LNCaP clone FGC (cell line): ENCODE measurements around the gene TESMIN.

Source experiments
- DNase-seq: peaks from one replicate; pipeline ENCODE4 v3.0.0-alpha.2; 2011; ENCODE audit warnings: low read depth
- H3K4me3 ChIP-seq: 2 replicates; pipeline ENCODE4 v1.5.1; 2011; ENCODE audit warnings: mild to moderate bottlenecking, low read depth, low read length, control low read depth
- TF ChIP-seq, protein P1 (sequence below): IDR thresholded peaks from 2 replicates; pipeline ENCODE4 v1.5.1; 2012; ENCODE audit warnings: mild to moderate bottlenecking; ENCODE audit not compliant: control insufficient read depth, insufficient read depth; ENCODE audit errors: extremely low read depth

TESMIN gene

DNA sequence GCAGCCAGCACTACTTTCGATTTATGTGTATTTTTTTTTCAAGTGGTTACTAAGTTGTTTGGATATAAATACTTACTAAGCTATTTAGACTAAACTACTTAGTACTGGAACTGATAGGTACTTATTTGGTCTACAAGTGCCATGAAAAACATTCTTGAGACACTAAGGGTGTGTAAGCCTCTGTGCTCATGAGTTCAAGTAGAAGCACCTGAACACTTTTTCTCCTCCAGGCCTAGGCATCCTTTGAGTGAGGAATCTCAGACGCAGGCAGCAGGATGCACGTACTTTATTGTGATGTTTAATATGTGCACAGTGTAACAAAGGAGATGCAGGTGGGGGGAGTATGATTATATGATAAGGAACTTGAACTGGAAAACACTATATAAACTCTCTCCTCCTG, 7.8 kb downstream of the TESMIN start:
- TF ChIP-seq, protein P1, sequence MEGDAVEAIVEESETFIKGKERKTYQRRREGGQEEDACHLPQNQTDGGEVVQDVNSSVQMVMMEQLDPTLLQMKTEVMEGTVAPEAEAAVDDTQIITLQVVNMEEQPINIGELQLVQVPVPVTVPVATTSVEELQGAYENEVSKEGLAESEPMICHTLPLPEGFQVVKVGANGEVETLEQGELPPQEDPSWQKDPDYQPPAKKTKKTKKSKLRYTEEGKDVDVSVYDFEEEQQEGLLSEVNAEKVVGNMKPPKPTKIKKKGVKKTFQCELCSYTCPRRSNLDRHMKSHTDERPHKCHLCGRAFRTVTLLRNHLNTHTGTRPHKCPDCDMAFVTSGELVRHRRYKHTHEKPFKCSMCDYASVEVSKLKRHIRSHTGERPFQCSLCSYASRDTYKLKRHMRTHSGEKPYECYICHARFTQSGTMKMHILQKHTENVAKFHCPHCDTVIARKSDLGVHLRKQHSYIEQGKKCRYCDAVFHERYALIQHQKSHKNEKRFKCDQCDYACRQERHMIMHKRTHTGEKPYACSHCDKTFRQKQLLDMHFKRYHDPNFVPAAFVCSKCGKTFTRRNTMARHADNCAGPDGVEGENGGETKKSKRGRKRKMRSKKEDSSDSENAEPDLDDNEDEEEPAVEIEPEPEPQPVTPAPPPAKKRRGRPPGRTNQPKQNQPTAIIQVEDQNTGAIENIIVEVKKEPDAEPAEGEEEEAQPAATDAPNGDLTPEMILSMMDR = no peak
- no peak overlapping the region for H3K4me3 ChIP-seq
- DNase-seq = no peak

DNA sequence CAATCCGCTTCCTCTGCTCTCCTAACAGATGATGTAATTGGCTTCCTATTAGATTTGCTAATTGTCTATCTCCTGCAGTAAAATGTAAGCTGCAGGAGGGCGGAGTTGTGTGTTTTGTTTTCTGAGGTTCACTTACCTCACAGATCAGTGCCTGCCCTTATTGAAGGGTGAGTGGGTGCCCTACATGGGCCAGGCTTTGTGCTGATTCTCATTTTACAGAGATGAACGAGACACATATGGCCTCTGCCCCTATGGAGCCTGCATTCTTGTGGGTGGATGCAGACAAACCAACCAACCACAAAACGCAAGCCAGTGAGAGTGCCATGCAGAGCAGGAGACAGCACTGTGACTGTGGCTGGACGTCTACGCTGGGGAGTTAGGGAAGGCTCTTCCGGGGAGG, 9.9 kb downstream of the TESMIN start:
- no peak for DNase-seq
- TF ChIP-seq, protein P1 = no peak
- H3K4me3 ChIP-seq = no peak overlapping the region

DNA sequence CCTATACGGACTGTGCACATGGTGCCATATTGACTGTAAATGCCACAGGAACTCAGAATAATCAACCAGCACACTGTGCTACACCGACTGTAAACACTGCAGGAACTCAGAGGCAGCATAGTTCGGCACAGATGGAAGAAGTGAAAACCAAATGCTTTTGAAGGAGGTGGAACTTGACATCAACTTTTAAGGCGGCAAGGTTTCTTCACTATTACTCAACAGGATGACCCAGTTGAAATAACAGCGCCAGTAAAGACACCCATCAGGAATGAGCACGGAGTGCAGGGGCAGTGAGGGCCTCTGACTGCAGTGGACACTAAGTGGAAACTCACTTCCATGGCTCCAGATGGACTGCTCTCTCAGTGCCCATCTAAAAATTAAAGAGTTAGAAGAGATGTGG, 15.7 kb downstream of the TESMIN start:
- no peak overlapping the region for H3K4me3 ChIP-seq
- TF ChIP-seq, protein P1 = no peak
- DNase-seq = no peak

DNA sequence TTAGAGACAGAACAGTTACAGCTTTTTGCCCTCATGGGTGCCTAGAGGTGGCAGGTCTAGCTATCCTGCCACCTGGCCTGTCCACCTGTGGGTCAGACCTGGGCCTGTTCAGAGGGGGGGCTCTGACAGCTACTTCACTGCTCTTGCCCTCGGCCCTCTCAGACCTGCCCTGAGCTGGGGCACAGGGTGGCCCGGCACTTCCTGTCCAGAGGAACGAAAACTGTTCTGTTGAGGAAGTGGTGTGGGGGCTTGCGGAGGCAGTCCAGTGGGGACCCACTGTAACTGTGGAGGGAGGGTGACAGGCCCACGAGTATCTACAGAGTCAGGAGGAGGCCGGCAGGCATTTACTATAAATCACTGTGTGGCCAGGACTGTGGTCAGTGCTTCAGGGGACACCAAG, 16.2 kb downstream of the TESMIN start:
- no peak for DNase-seq

DNA sequence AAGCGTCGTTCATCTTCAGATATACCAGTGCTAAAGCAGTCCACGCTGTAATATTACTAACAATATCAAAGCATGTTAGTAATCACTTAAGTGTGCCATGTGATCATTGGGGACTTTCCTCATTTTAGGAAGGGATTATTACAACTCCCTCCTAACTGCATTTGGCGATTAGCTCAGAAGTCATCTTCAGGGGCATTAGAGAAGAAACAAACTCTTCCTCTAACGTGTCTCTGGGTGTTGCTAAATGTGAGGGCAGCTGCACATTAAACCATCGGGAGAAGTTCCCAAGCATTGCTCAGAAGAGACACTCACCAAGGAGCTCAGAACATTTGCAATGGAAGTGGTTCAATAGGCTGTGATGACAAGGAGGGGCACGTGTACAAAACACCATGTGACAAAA, 17.2 kb downstream of the TESMIN start:
- no peak for DNase-seq
- no peak overlapping the region for H3K4me3 ChIP-seq
- TF ChIP-seq, protein P1 = no peak

More for the DNA sequence above, 16.2 kb downstream of the TESMIN start:
- H3K4me3 ChIP-seq = no peak overlapping the region
- TF ChIP-seq, protein P1 = no peak

DNA sequence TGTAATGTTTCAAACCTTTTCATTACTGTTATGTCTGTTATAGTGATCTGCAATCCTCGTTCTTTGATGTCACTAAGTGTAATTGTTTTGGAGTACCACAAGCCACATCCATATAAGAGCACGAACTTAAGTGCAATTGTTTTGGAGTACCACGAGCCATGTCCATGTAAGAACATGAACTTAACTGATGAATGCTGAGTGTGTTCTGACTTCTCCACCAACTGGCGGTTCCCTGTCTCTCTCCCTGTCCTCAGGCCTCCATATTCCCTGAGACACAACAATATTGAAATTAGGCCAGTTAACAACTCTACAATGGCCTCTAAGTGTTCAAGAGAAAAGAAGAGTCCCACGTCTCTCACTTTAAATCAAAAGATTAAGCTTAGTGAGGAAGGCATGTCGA, 23.5 kb downstream of the TESMIN start:
- TF ChIP-seq, protein P1 = 0 out of 2 replicates have a peak, but pooled peaks have one; percentile 10
- DNase-seq = no peak
- H3K4me3 ChIP-seq = no peak overlapping the region

DNA sequence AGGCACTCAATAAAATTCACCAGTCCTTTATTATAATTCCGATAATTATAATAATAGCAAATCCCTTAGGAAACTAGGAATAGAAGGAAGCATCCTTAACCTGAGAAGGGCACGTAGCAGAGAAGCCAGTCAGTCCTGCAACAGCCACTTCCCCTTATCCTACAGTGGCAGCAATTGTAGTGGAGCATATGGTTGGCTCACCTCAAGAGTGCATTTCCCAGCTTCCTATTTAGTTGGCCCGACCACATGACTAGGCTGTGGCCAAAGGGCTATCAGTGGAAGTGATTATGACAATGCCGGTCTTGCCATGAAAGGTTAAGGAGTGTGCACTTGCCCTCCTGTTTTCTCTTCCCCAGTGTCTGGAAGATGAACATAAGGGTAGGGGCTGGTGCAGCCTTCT, 27.0 kb downstream of the TESMIN start:
- TF ChIP-seq, protein P1 = no peak
- no peak for DNase-seq
- no peak overlapping the region for H3K4me3 ChIP-seq
